ENCODE measurements around the gene SLC22A23.
A peak's percentile ranks its signal among the peaks of the same experiment; 100 is the strongest.

Gene SLC22A23

DNA sequence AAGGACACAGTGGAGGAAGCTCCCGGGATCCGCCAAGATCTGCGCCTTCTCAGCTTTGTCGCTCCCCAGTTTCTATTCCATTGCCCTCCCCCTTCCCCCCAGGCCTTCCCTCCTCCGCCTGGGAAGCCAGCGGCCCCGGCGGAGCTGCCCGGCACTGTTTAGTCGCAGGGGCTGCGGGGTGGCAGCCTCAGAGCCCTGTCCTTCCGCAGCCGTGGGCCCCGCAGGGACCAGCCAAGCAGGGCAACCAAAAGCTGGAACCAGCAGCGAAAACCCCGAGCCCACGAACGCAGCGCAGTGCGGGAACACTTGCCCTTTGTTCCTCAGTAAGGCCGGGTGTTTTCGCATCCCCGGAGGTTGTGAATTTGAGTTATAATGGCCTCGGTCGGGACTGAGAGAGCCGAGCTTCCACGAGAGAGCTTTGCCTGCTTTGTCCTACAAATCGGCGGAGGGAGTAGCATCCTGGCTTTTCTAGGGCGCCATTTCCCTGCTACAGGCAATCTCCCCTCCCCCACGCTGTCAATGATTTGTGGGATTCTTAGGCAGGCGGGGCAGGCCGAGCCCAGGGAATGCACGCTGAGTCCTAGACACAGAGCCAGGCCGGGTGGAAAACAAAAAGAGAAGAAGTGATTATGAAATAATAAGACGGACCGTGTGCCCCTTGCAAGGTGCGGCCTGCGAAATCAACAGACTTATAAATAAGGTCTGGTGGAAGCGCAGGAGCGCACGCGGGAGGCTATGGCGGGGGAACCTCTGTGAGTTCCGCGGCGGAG lies 225.4 kb downstream of the SLC22A23 start (continued):
- TF ChIP-seq, protein P1, sequence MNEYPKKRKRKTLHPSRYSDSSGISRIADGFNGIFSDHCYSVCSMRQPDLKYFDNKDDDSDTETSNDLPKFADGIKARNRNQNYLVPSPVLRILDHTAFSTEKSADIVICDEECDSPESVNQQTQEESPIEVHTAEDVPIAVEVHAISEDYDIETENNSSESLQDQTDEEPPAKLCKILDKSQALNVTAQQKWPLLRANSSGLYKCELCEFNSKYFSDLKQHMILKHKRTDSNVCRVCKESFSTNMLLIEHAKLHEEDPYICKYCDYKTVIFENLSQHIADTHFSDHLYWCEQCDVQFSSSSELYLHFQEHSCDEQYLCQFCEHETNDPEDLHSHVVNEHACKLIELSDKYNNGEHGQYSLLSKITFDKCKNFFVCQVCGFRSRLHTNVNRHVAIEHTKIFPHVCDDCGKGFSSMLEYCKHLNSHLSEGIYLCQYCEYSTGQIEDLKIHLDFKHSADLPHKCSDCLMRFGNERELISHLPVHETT (tag by site-specific recombination; IDR thresholded peaks at IDR 0.05) = no peak
- TF ChIP-seq SCRT1 (tag by site-specific recombination; IDR thresholded peaks at IDR 0.05; ENCODE audit: borderline replicate concordance) (no peak), HOXD13 (CRISPR knock-in tag; IDR thresholded peaks at IDR 0.05; ENCODE audit: borderline replicate concordance) (peak; percentile 66; the same call in 1 of the 2 replicates), ZNF549 (tag by site-specific recombination; IDR thresholded peaks at IDR 0.05) (no peak), ZNF112 (tag by site-specific recombination; IDR thresholded peaks at IDR 0.05) (no peak), ZNF514 (tag by site-specific recombination; IDR thresholded peaks at IDR 0.05) (no peak), ZNF366 (tag by site-specific recombination; conservative IDR thresholded peaks at IDR 0.05) (peak; percentile 53), ZBTB7A (tag by site-specific recombination; IDR thresholded peaks at IDR 0.05; ENCODE audit: low read depth) (no peak), ZNF155 (tag by site-specific recombination; IDR thresholded peaks at IDR 0.05) (no peak), ZNF837 (tag by site-specific recombination; IDR thresholded peaks at IDR 0.05) (no peak), ZBTB8A (tag by site-specific recombination; IDR thresholded peaks at IDR 0.05) (peak; percentile 54), KLF10 (tag by site-specific recombination; IDR thresholded peaks at IDR 0.05) (no peak), ZNF560 (tag by site-specific recombination; IDR thresholded peaks at IDR 0.05; ENCODE audit: borderline replicate concordance) (no peak), ZNF777 (tag by site-specific recombination; IDR thresholded peaks at IDR 0.05; ENCODE audit: borderline replicate concordance) (0 out of 2 replicates have a peak, but pooled peaks have one; percentile 21), ZNF561 (tag by site-specific recombination; IDR thresholded peaks at IDR 0.05; ENCODE audit: borderline replicate concordance) (peak; percentile 16; the same call in 1 of the 2 replicates), ZNF19 (tag by site-specific recombination; IDR thresholded peaks at IDR 0.05; ENCODE audit: low read depth) (no peak), ZNF626 (tag by site-specific recombination; IDR thresholded peaks at IDR 0.05) (no peak), ZNF394 (tag by site-specific recombination; IDR thresholded peaks at IDR 0.05; ENCODE audit: borderline replicate concordance) (peak; percentile 87), YY2 (tag by site-specific recombination; IDR thresholded peaks at IDR 0.05) (no peak; the same call in 1 of the 2 replicates), ZNF404 (tag by site-specific recombination; IDR thresholded peaks at IDR 0.05) (no peak), ZNF121 (tag by site-specific recombination; IDR thresholded peaks at IDR 0.05) (no peak), ZBTB17 (tag by site-specific recombination; IDR thresholded peaks at IDR 0.05) (peak; percentile 94)
- TF ChIP-seq, protein P2, sequence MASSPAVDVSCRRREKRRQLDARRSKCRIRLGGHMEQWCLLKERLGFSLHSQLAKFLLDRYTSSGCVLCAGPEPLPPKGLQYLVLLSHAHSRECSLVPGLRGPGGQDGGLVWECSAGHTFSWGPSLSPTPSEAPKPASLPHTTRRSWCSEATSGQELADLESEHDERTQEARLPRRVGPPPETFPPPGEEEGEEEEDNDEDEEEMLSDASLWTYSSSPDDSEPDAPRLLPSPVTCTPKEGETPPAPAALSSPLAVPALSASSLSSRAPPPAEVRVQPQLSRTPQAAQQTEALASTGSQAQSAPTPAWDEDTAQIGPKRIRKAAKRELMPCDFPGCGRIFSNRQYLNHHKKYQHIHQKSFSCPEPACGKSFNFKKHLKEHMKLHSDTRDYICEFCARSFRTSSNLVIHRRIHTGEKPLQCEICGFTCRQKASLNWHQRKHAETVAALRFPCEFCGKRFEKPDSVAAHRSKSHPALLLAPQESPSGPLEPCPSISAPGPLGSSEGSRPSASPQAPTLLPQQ (tag by site-specific recombination; IDR thresholded peaks at IDR 0.05) = peak; percentile 96
- TF ChIP-seq, protein P3, sequence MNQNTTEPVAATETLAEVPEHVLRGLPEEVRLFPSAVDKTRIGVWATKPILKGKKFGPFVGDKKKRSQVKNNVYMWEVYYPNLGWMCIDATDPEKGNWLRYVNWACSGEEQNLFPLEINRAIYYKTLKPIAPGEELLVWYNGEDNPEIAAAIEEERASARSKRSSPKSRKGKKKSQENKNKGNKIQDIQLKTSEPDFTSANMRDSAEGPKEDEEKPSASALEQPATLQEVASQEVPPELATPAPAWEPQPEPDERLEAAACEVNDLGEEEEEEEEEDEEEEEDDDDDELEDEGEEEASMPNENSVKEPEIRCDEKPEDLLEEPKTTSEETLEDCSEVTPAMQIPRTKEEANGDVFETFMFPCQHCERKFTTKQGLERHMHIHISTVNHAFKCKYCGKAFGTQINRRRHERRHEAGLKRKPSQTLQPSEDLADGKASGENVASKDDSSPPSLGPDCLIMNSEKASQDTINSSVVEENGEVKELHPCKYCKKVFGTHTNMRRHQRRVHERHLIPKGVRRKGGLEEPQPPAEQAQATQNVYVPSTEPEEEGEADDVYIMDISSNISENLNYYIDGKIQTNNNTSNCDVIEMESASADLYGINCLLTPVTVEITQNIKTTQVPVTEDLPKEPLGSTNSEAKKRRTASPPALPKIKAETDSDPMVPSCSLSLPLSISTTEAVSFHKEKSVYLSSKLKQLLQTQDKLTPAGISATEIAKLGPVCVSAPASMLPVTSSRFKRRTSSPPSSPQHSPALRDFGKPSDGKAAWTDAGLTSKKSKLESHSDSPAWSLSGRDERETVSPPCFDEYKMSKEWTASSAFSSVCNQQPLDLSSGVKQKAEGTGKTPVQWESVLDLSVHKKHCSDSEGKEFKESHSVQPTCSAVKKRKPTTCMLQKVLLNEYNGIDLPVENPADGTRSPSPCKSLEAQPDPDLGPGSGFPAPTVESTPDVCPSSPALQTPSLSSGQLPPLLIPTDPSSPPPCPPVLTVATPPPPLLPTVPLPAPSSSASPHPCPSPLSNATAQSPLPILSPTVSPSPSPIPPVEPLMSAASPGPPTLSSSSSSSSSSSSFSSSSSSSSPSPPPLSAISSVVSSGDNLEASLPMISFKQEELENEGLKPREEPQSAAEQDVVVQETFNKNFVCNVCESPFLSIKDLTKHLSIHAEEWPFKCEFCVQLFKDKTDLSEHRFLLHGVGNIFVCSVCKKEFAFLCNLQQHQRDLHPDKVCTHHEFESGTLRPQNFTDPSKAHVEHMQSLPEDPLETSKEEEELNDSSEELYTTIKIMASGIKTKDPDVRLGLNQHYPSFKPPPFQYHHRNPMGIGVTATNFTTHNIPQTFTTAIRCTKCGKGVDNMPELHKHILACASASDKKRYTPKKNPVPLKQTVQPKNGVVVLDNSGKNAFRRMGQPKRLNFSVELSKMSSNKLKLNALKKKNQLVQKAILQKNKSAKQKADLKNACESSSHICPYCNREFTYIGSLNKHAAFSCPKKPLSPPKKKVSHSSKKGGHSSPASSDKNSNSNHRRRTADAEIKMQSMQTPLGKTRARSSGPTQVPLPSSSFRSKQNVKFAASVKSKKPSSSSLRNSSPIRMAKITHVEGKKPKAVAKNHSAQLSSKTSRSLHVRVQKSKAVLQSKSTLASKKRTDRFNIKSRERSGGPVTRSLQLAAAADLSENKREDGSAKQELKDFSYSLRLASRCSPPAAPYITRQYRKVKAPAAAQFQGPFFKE (tag by site-specific recombination; IDR thresholded peaks at IDR 0.05; ENCODE audit: borderline replicate concordance) = no peak
- TF ChIP-seq, protein P4, sequence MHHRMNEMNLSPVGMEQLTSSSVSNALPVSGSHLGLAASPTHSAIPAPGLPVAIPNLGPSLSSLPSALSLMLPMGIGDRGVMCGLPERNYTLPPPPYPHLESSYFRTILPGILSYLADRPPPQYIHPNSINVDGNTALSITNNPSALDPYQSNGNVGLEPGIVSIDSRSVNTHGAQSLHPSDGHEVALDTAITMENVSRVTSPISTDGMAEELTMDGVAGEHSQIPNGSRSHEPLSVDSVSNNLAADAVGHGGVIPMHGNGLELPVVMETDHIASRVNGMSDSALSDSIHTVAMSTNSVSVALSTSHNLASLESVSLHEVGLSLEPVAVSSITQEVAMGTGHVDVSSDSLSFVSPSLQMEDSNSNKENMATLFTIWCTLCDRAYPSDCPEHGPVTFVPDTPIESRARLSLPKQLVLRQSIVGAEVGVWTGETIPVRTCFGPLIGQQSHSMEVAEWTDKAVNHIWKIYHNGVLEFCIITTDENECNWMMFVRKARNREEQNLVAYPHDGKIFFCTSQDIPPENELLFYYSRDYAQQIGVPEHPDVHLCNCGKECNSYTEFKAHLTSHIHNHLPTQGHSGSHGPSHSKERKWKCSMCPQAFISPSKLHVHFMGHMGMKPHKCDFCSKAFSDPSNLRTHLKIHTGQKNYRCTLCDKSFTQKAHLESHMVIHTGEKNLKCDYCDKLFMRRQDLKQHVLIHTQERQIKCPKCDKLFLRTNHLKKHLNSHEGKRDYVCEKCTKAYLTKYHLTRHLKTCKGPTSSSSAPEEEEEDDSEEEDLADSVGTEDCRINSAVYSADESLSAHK (tag by site-specific recombination; IDR thresholded peaks at IDR 0.05) = 0 out of 2 replicates have a peak, but pooled peaks have one; percentile 1
- TF ChIP-seq, protein P5, sequence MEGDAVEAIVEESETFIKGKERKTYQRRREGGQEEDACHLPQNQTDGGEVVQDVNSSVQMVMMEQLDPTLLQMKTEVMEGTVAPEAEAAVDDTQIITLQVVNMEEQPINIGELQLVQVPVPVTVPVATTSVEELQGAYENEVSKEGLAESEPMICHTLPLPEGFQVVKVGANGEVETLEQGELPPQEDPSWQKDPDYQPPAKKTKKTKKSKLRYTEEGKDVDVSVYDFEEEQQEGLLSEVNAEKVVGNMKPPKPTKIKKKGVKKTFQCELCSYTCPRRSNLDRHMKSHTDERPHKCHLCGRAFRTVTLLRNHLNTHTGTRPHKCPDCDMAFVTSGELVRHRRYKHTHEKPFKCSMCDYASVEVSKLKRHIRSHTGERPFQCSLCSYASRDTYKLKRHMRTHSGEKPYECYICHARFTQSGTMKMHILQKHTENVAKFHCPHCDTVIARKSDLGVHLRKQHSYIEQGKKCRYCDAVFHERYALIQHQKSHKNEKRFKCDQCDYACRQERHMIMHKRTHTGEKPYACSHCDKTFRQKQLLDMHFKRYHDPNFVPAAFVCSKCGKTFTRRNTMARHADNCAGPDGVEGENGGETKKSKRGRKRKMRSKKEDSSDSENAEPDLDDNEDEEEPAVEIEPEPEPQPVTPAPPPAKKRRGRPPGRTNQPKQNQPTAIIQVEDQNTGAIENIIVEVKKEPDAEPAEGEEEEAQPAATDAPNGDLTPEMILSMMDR (tag by site-specific recombination; IDR thresholded peaks at IDR 0.05) = no peak
